IPS-11a (cell line): ENCODE results near the gene GULP1.
"Not testable (repeated sequence)": the region's sequence is repeated elsewhere in the genome, so short reads cannot be mapped to it uniquely, and the experiment has no call there.

Source experiments
- H3K4me3 ChIP-seq: one replicate; pipeline ENCODE4 v1.5.1; 2013; ENCODE audit warnings: low read depth, low read length, control low read depth

The GULP1 gene

GRCh38 chr2:188596054-188596453 lies 304.4 kb downstream of the GULP1 start:
- no peak overlapping the region for H3K4me3 ChIP-seq

- H3K4me3 ChIP-seq = no peak overlapping the region
Measured at GRCh38 chr2:188598551-188598950, 306.9 kb downstream of the GULP1 start.

GRCh38 chr2:188599140-188599539 lies 307.5 kb downstream of the GULP1 start:
- no peak overlapping the region for H3K4me3 ChIP-seq

GRCh38 chr2:188600536-188601210 lies 309.0 kb downstream of the GULP1 start:
- no peak overlapping the region for H3K4me3 ChIP-seq

- H3K4me3 ChIP-seq = no peak overlapping the region
Measured at GRCh38 chr2:188601391-188601790, 309.7 kb downstream of the GULP1 start.

- no peak overlapping the region for H3K4me3 ChIP-seq
Measured at GRCh38 chr2:188601927-188602326, 310.3 kb downstream of the GULP1 start.

GRCh38 chr2:188604579-188604978 lies 312.9 kb downstream of the GULP1 start:
- H3K4me3 ChIP-seq = no peak overlapping the region

GRCh38 chr2:188605609-188606584 lies 314.2 kb downstream of the GULP1 start:
- not testable (repeated sequence) for H3K4me3 ChIP-seq

GRCh38 chr2:188606596-188606995 lies 314.9 kb downstream of the GULP1 start:
- not testable (repeated sequence) for H3K4me3 ChIP-seq

GRCh38 chr2:188607501-188607900 lies 315.8 kb downstream of the GULP1 start:
- H3K4me3 ChIP-seq = no peak overlapping the region

- no peak overlapping the region for H3K4me3 ChIP-seq
Measured at GRCh38 chr2:188609321-188610049, 317.8 kb downstream of the GULP1 start.

- H3K4me3 ChIP-seq = no peak overlapping the region
Measured at GRCh38 chr2:188610050-188610444, 318.4 kb downstream of the GULP1 start.

GRCh38 chr2:188610827-188611226 lies 319.2 kb downstream of the GULP1 start:
- H3K4me3 ChIP-seq = no peak overlapping the region

GRCh38 chr2:188619146-188619545 lies 327.5 kb downstream of the GULP1 start:
- no peak overlapping the region for H3K4me3 ChIP-seq

- H3K4me3 ChIP-seq = no peak overlapping the region
Measured at GRCh38 chr2:188620916-188621315, 329.2 kb downstream of the GULP1 start.

- no peak overlapping the region for H3K4me3 ChIP-seq
Measured at GRCh38 chr2:188622601-188623260, 331.1 kb downstream of the GULP1 start.

GRCh38 chr2:188623995-188624643 lies 332.4 kb downstream of the GULP1 start:
- no peak overlapping the region for H3K4me3 ChIP-seq

- H3K4me3 ChIP-seq = no peak overlapping the region
Measured at GRCh38 chr2:188627471-188627870, 335.8 kb downstream of the GULP1 start.

GRCh38 chr2:188628989-188629752 lies 337.5 kb downstream of the GULP1 start:
- H3K4me3 ChIP-seq = no peak overlapping the region
